Left cardiac atrium (tissue), 4 donors: ENCODE results near the gene ANKUB1. TPM values are rescaled to one million over a fixed set of nuclear protein-coding genes. Genes with fewer than 3 reads are reported as not detected.
"Not testable (repeated sequence)": the region's sequence is repeated elsewhere in the genome, so short reads cannot be mapped to it uniquely, and the experiment has no call there.

ENCODE experiments used
- ATAC-seq, 2 donors: fragments of 200-7000 bp; cut with Tn5 transposase; one replicate each; pipeline ENCODE4 v1.9.1; 2020; ENCODE audit warnings: mild to moderate bottlenecking in 2 of 2, moderate library complexity in 2 of 2
- DNase-seq: peaks from one replicate; pipeline ENCODE4 v3.0.0-alpha.2; 2020
- intact Hi-C, 2 donors: fragments of 100-400 bp; cut with DNase I; formaldehyde crosslinking; loops; one replicate each; pipeline versions ENCODE4 v1.14.1 to v1.15.1; 2022 to 2023
- long read RNA-seq: library from polyadenylated mRNA; unstranded; transcript quantifications from one replicate; pipeline ENCODE4 v2.0.0, GENCODE V29; 2021
- total RNA-seq, 2 donors: library from RNA; stranded (reverse); fragmentation: NEBNext Ultra II Directional; extraction: Animal tissue kit (Norgen Biotek cat#: 25700); gene quantifications; one replicate each; pipeline ENCODE4 v1.2.1, GENCODE V29; 2021
- donor health status: DM: no; HTN: yes; CAD: no.
- donor health status: DM: no; HTN: yes; CAD: no; lungs with severe emphysema.
- donor health status: DM: yes; HTN: yes; CAD: no.
- donor health status: Dilated cardiomyopathy.

The ANKUB1 gene
- not detected for total RNA-seq
- long read RNA-seq, result 0 reads

GRCh38 chr3:149792452-149793270 is at the start of gene ANKUB1:
Gene ANKUB1 (minus strand): TSS chr3:149792554. CDS start chr3:149792366, 188 bp downstream.
- intact Hi-C loops, result no loop called here
- no peak for ATAC-seq
- no peak for DNase-seq

GRCh38 chr3:149839896-149840295 is 47.5 kb upstream of the ANKUB1 start:
- DNase-seq (no peak), ATAC-seq (no peak)
- intact Hi-C loops, result no loop called here

GRCh38 chr3:149839469-149839868 is 47.1 kb upstream of the ANKUB1 start:
- DNase-seq, ATAC-seq, intact Hi-C loops: not testable (repeated sequence)

- intact Hi-C loops, DNase-seq, ATAC-seq: not testable (repeated sequence)
These were observed 46.1 kb upstream of the ANKUB1 start for GRCh38 chr3:149838491-149838890.

- ATAC-seq (no peak), DNase-seq (no peak)
- intact Hi-C loops, result no loop called here
These were observed 40.9 kb upstream of the ANKUB1 start for GRCh38 chr3:149833241-149833640.

- DNase-seq, result no peak
- intact Hi-C loops, result no loop called here
- ATAC-seq, result no peak
These were observed 39.7 kb upstream of the ANKUB1 start for GRCh38 chr3:149832086-149832485.

GRCh38 chr3:149831321-149831720 is 39.0 kb upstream of the ANKUB1 start:
- DNase-seq (no peak), ATAC-seq (no peak)
- intact Hi-C loops, result no loop called here

- DNase-seq (no peak), ATAC-seq (no peak)
- intact Hi-C loops, result no loop called here
These were observed 38.5 kb upstream of the ANKUB1 start for GRCh38 chr3:149830902-149831301.

GRCh38 chr3:149829631-149830030 is 37.3 kb upstream of the ANKUB1 start:
- intact Hi-C loops, DNase-seq, ATAC-seq: not testable (repeated sequence)

GRCh38 chr3:149828390-149828789 is 36.0 kb upstream of the ANKUB1 start:
- no peak for ATAC-seq
- intact Hi-C loops, result no loop called here
- no peak for DNase-seq

GRCh38 chr3:149826636-149827035 is 34.3 kb upstream of the ANKUB1 start:
- ATAC-seq, result no peak
- intact Hi-C loops, result no loop called here
- no peak for DNase-seq

GRCh38 chr3:149820183-149820582 is 27.8 kb upstream of the ANKUB1 start:
- intact Hi-C loops, result no loop called here
- DNase-seq (no peak), ATAC-seq (peak in 1 of 2 donors; percentile 33)

GRCh38 chr3:149819432-149819831 is 27.1 kb upstream of the ANKUB1 start:
- ATAC-seq (no peak), DNase-seq (no peak)
- intact Hi-C loops, result no loop called here

- ATAC-seq (no peak), DNase-seq (no peak)
- intact Hi-C loops, result no loop called here
These were observed 24.6 kb upstream of the ANKUB1 start for GRCh38 chr3:149816986-149817385.

- intact Hi-C loops, result no loop called here
- ATAC-seq, result no peak
- no peak for DNase-seq
These were observed 24.0 kb upstream of the ANKUB1 start for GRCh38 chr3:149816311-149816710.

GRCh38 chr3:149815728-149816127 is 23.4 kb upstream of the ANKUB1 start:
- intact Hi-C loops, result no loop called here
- no peak for ATAC-seq
- DNase-seq, result no peak

- no peak for ATAC-seq
- no peak for DNase-seq
- intact Hi-C loops, result no loop called here
These were observed 23.0 kb upstream of the ANKUB1 start for GRCh38 chr3:149815321-149815720.

GRCh38 chr3:149813367-149814281 is 21.3 kb upstream of the ANKUB1 start:
- intact Hi-C loops, result no loop called here
- peak; percentile 24 for DNase-seq
- peak; percentile 6 to 21 for ATAC-seq

- intact Hi-C loops, result no loop called here
- ATAC-seq (peak; percentile 97), DNase-seq (peak; percentile 98)
These were observed 20.4 kb upstream of the ANKUB1 start, which contains the start of gene RNF13 for GRCh38 chr3:149812606-149813366. Gene RNF13 (plus strand): TSS chr3:149813215. CDS start chr3:149846027, 32,812 bp downstream.
